Liver (tissue), 9 donors: ENCODE results near the gene JAK1. TPM values are rescaled to one million over a fixed set of nuclear protein-coding genes. Genes with fewer than 3 reads are reported as not detected.

Experiments used
- DNase-seq: peaks from one replicate; pipeline ENCODE4 v3.0.0-alpha.2; 2017; ENCODE audit warnings: low spot score
- H3K27ac ChIP-seq, 2 donors: one replicate each; pipeline ENCODE4 v1.7.0; 2013; ENCODE audit warnings: inconsistent platforms in 2 of 2, low read length in 2 of 2, control low read depth in 1 of 2, low read depth in 1 of 2, mild to moderate bottlenecking in 1 of 2
- H3K27me3 ChIP-seq, 4 donors: one replicate each; pipeline versions ENCODE4 v1.6.1 to v1.7.0; 2013; ENCODE audit warnings: low read length in 3 of 4, inconsistent platforms in 1 of 4, mild to moderate bottlenecking in 1 of 4, moderate library complexity in 1 of 4; ENCODE audit not compliant: control insufficient read depth in 4 of 4, insufficient read depth in 4 of 4
- H3K36me3 ChIP-seq, 4 donors: one replicate each; pipeline versions ENCODE4 v1.6.1 to v1.7.0; 2013; ENCODE audit warnings: low read length in 3 of 4, mild to moderate bottlenecking in 3 of 4, low read depth in 1 of 4, moderate library complexity in 1 of 4; ENCODE audit not compliant: control insufficient read depth in 4 of 4, insufficient read depth in 3 of 4
- H3K4me1 ChIP-seq, 4 donors: one replicate each; pipeline versions ENCODE4 v1.6.1 to v1.7.0; 2013; ENCODE audit warnings: low read length in 3 of 4, mild to moderate bottlenecking in 3 of 4, moderate library complexity in 1 of 4; ENCODE audit not compliant: control insufficient read depth in 4 of 4, insufficient read depth in 4 of 4
- H3K4me3 ChIP-seq, 3 donors: one replicate each; pipeline versions ENCODE4 v1.6.1 to v1.7.0; 2013; ENCODE audit warnings: low read length in 3 of 3, control low read depth in 1 of 3, low read depth in 1 of 3, mild to moderate bottlenecking in 1 of 3
- H3K9ac ChIP-seq, 2 donors: one replicate each; pipeline ENCODE4 v1.7.0; 2013; ENCODE audit warnings: low read length in 2 of 2, mild to moderate bottlenecking in 2 of 2, moderate library complexity in 2 of 2, control low read depth in 1 of 2, low read depth in 1 of 2
- H3K9me3 ChIP-seq, 4 donors: one replicate each; pipeline versions ENCODE4 v1.6.1 to v1.7.0; 2013; ENCODE audit warnings: low read length in 3 of 4; ENCODE audit not compliant: control insufficient read depth in 4 of 4
- ATF3 ChIP-seq: IDR thresholded peaks from 2 replicates; pipeline ENCODE4 v1.6.1; 2016; ENCODE audit warnings: antibody characterized with exemption
- CTCF ChIP-seq: fragments of 150-350 bp; IDR thresholded peaks from 2 replicates; pipeline ENCODE4 v1.5.1; 2017; ENCODE audit warnings: improper control_type of control experiment, low read depth, low read length; ENCODE audit not compliant: missing input control
- EGR1 ChIP-seq, 2 donors: IDR thresholded peaks; 2 replicates each; pipeline ENCODE4 v1.6.1; 2016 to 2018; ENCODE audit warnings: antibody characterized with exemption in 2 of 2, low read depth in 2 of 2
- FOXA1 ChIP-seq: IDR thresholded peaks from 2 replicates; pipeline ENCODE4 v1.6.1; 2016; ENCODE audit warnings: antibody characterized with exemption
- GABPA ChIP-seq, 2 donors: IDR thresholded peaks in 1 of 2; conservative IDR thresholded peaks in 1 of 2; 2 replicates each; pipeline ENCODE4 v1.6.1; 2016; ENCODE audit warnings: antibody characterized with exemption in 2 of 2, mild to moderate bottlenecking in 1 of 2, moderate library complexity in 1 of 2
- HNF4G ChIP-seq: IDR thresholded peaks from 2 replicates; pipeline ENCODE4 v1.6.1; 2016; ENCODE audit warnings: antibody characterized with exemption
- JUND ChIP-seq, 2 donors: IDR thresholded peaks; 2 replicates each; pipeline ENCODE4 v1.6.1; 2016; ENCODE audit warnings: antibody characterized with exemption in 2 of 2
- MAX ChIP-seq: IDR thresholded peaks from 2 replicates; pipeline ENCODE4 v1.6.1; 2016; ENCODE audit warnings: antibody characterized with exemption
- RAD21 ChIP-seq, 2 donors: IDR thresholded peaks; 2 replicates each; pipeline ENCODE4 v1.6.1; 2016; ENCODE audit warnings: antibody characterized with exemption in 2 of 2, mild to moderate bottlenecking in 2 of 2
- REST ChIP-seq: IDR thresholded peaks from 2 replicates; pipeline ENCODE4 v1.6.1; 2016; ENCODE audit warnings: antibody characterized with exemption, mild to moderate bottlenecking
- SP1 ChIP-seq: IDR thresholded peaks from 2 replicates; pipeline ENCODE4 v1.6.1; 2018; ENCODE audit warnings: antibody characterized with exemption, mild to moderate bottlenecking
- TAF1 ChIP-seq: conservative IDR thresholded peaks from 2 replicates; pipeline ENCODE4 v1.6.1; 2016; ENCODE audit warnings: antibody characterized with exemption, mild to moderate bottlenecking
- YY1 ChIP-seq: IDR thresholded peaks from 2 replicates; pipeline ENCODE4 v1.6.1; 2016; ENCODE audit warnings: antibody characterized with exemption, mild to moderate bottlenecking
- ZBTB33 ChIP-seq: IDR thresholded peaks from 2 replicates; pipeline ENCODE4 v1.6.1; 2016; ENCODE audit warnings: antibody characterized with exemption
- WGBS: extraction: QIAGEN DNeasy Blood & Tissue Kit; methylation state at CpG from one replicate; pipeline ENCODE4 v1.1.7; 2013; 5-methylcytosine and 5-hydroxymethylcytosine counted together
- polyA plus RNA-seq, 2 donors: library from polyadenylated mRNA; stranded (reverse) in 1 of 2; unstranded in 1 of 2; fragments of 200-250 nt in 1 of 2; fragments of >200 nt in 1 of 2; fragmentation: Nextera tagmentation in 1 of 2; extraction: Ambion mirVana in 1 of 2; gene quantifications; one replicate each; pipeline versions ENCODE4 v1.2.1 to v1.2.3, GENCODE V29; 2013 to 2015
- total RNA-seq, 2 donors: library from RNA; depleted of rRNA; stranded (reverse); fragments of >200 nt; gene quantifications; one replicate each; pipeline ENCODE4 v1.2.3, GENCODE V29; 2014
- donor health status: healthy.
- donor health status: healthy.
- donor health status: healthy.
- donor health status: healthy.
- donor health status: healthy.

Gene JAK1
- total and polyA plus RNA-seq, 4 donors = 24.1 to 68.6 (median 34.5) TPM

- H3K36me3 ChIP-seq = peaks cover 0 to 44% (median 39%) of the 10 kb centered on the region in 4 donors
- H3K4me3 ChIP-seq = no peak overlapping the region
- no peak overlapping the region for H3K27ac ChIP-seq
- H3K4me1 ChIP-seq = no peaks in the 10 kb centered on the region
- WGBS = 91% methylated on average over 2 of the region's 2 CpGs
- no peak for TF ChIP-seq ATF3
- TF ChIP-seq HNF4G = no peak
- no peak for TF ChIP-seq TAF1
- TF ChIP-seq SP1 = no peak
- no peak for TF ChIP-seq FOXA1
- no peak for TF ChIP-seq YY1
- no peak for TF ChIP-seq JUND (IDR thresholded peaks at IDR 0.05)
- TF ChIP-seq MAX = no peak
- TF ChIP-seq RAD21 (IDR thresholded peaks at IDR 0.05) = no peak
- no peak for TF ChIP-seq GABPA (IDR thresholded peaks at IDR 0.05 in 1 of 2, conservative IDR thresholded peaks at IDR 0.05 in 1 of 2)
- no peak for TF ChIP-seq EGR1 (IDR thresholded peaks at IDR 0.05; ENCODE audit: low read depth in 2 of 2)
- TF ChIP-seq REST = no peak
- TF ChIP-seq CTCF = no peak
- H3K9ac ChIP-seq = no peak overlapping the region
- no peaks in the 10 kb centered on the region for H3K27me3 ChIP-seq
- H3K9me3 ChIP-seq = no peaks in the 10 kb centered on the region
- no peak for DNase-seq
These were observed 89.2 kb downstream of the JAK1 start for GRCh38 chr1:64877151-64877550.

- WGBS = 95% methylated on average over 6 of the region's 6 CpGs
- Histone ChIP-seq H3K9ac (no peak overlapping the region), H3K36me3 (peaks cover 0 to 49% (median 45%) of the 10 kb centered on the region in 4 donors), H3K9me3 (no peaks in the 10 kb centered on the region), H3K27me3 (no peaks in the 10 kb centered on the region), H3K27ac (no peak overlapping the region), H3K4me3 (no peak overlapping the region), H3K4me1 (no peaks in the 10 kb centered on the region)
- TF ChIP-seq YY1 (no peak), CTCF (no peak), ZBTB33 (no peak), GABPA (IDR thresholded peaks at IDR 0.05 in 1 of 2, conservative IDR thresholded peaks at IDR 0.05 in 1 of 2) (no peak), MAX (no peak)
- no peak for DNase-seq
These were observed 90.7 kb downstream of the JAK1 start for GRCh38 chr1:64875606-64876005.
